Endothelial cell of umbilical vein (primary cell): ENCODE results near the gene AGGF1. TPM values are rescaled to one million over a fixed set of nuclear protein-coding genes. Genes with fewer than 3 reads are reported as not detected.

ENCODE experiments used
- BruUV-seq: library from RNA; stranded (reverse); fragments of 400-500 nt; replicated peaks from 2 replicates; lab custom pipeline; 2021; lab: Mats Ljungman, UMichigan
- CTCF ChIA-PET: fragments of 300-600, 350-600 bp; sonication (Branson Sonifier 250); formaldehyde crosslinking; loops from one replicate; lab custom pipeline; 2021; ENCODE audit warnings: antibody characterized with exemption, inconsistent platforms; lab: Charles Lee
- POLR2A ChIA-PET: fragments of 300-600, 350-600 bp; sonication (Branson Sonifier 250); formaldehyde crosslinking; loops from one replicate; lab custom pipeline; 2021; ENCODE audit warnings: antibody characterized with exemption, inconsistent platforms; lab: Charles Lee
- DNase-seq: peaks from one replicate; pipeline ENCODE4 v3.0.0-alpha.2; 2011; ENCODE audit warnings: low read depth, low spot score
- FAIRE-seq: peaks from 2 replicates; lab custom pipeline; 2011; peaks lifted over from hg19 to GRCh38; lab: Jason Lieb, UNC
- H2AFZ ChIP-seq: 2 replicates; pipeline ENCODE4 v1.6.0; 2012; ENCODE audit warnings: low read depth, low read length, control low read depth, inconsistent platforms
- H3K27ac ChIP-seq: 2 replicates; pipeline ENCODE4 v1.5.1; 2011; ENCODE audit warnings: low read depth, mild to moderate bottlenecking, control low read depth, low read length, moderate library complexity; ENCODE audit not compliant: insufficient read depth
- H3K27me3 ChIP-seq, 2 experiments: 2 replicates each; pipeline versions ENCODE4 v1.6.0 to v1.6.1; 2011; ENCODE audit warnings: low read length in 2 of 2, mixed read lengths in 1 of 2; ENCODE audit not compliant: control insufficient read depth in 2 of 2, insufficient read depth in 2 of 2
- H3K36me3 ChIP-seq, 2 experiments: 2 replicates in 1 of 2; 3 replicates in 1 of 2; pipeline ENCODE4 v1.5.1; 2011; ENCODE audit warnings: low read length in 2 of 2, mild to moderate bottlenecking in 1 of 2, moderate library complexity in 1 of 2; ENCODE audit not compliant: control insufficient read depth in 2 of 2, insufficient read depth in 2 of 2; ENCODE audit errors: extremely low read depth in 1 of 2
- H3K4me1 ChIP-seq: 3 replicates; pipeline ENCODE4 v1.5.1; 2011; ENCODE audit warnings: mild to moderate bottlenecking, low read length; ENCODE audit not compliant: control insufficient read depth, insufficient read depth; ENCODE audit errors: extremely low read depth
- H3K4me2 ChIP-seq: 2 replicates; pipeline ENCODE4 v1.6.1; 2011; ENCODE audit warnings: low read length, control low read depth, mixed read lengths; ENCODE audit not compliant: insufficient read depth
- H3K4me3 ChIP-seq, 3 experiments: fragments of 200-600 bp in 1 of 3; sonication (generic), shearing (Covaris generic) in 1 of 3; replicated peaks in 1 of 3; 2 replicates each; pipeline ENCODE4 v1.5.1; 2011 to 2016; ENCODE audit warnings: control low read depth in 3 of 3, low read length in 3 of 3, mild to moderate bottlenecking in 2 of 3, inconsistent platforms in 1 of 3, low read depth in 1 of 3, moderate library complexity in 1 of 3; ENCODE audit not compliant: insufficient read depth in 1 of 3
- H3K79me2 ChIP-seq: 2 replicates; pipeline ENCODE4 v1.6.0; 2012; ENCODE audit warnings: low read length, inconsistent platforms; ENCODE audit not compliant: control insufficient read depth, insufficient read depth
- H3K9ac ChIP-seq: replicated peaks from 2 replicates; pipeline ENCODE3; 2011; ENCODE audit warnings: low read length, control low read depth; ENCODE audit not compliant: insufficient read depth; ENCODE audit errors: extremely low read depth
- H3K9me1 ChIP-seq: replicated peaks from 3 replicates; pipeline ENCODE4 v1.6.0; 2011; ENCODE audit warnings: mild to moderate bottlenecking, low read length; ENCODE audit not compliant: control insufficient read depth, insufficient read depth; ENCODE audit errors: extremely low read depth
- H3K9me3 ChIP-seq: replicated peaks from 2 replicates; pipeline ENCODE4 v1.5.1; 2012; ENCODE audit warnings: low read length, inconsistent platforms; ENCODE audit not compliant: control insufficient read depth, insufficient read depth
- H4K20me1 ChIP-seq: replicated peaks from 2 replicates; pipeline ENCODE3; 2011; ENCODE audit warnings: mild to moderate bottlenecking, low read length; ENCODE audit not compliant: control insufficient read depth, insufficient read depth; ENCODE audit errors: extremely low read depth
- CTCF ChIP-seq, 2 donors: IDR thresholded peaks; 1 replicate in 1 of 2; 2 replicates in 1 of 2; pipeline ENCODE4 v1.5.1; 2011; ENCODE audit warnings: low read length in 2 of 2, mild to moderate bottlenecking in 2 of 2, moderate library complexity in 2 of 2, control low read depth in 1 of 2, inconsistent platforms in 1 of 2, low read depth in 1 of 2; ENCODE audit not compliant: insufficient read depth in 1 of 2; ENCODE audit errors: extremely low read depth in 1 of 2
- EZH2 ChIP-seq: IDR thresholded peaks from 2 replicates; pipeline ENCODE4 v1.6.1; 2012; ENCODE audit warnings: borderline replicate concordance, low read depth, mild to moderate bottlenecking, moderate library complexity, low read length, inconsistent platforms; ENCODE audit not compliant: severe bottlenecking
- FOS ChIP-seq: IDR thresholded peaks from 2 replicates; pipeline ENCODE4 v1.6.1; 2011; ENCODE audit warnings: mild to moderate bottlenecking, low read length, moderate library complexity, borderline replicate concordance; ENCODE audit not compliant: insufficient read depth
- GATA2 ChIP-seq: IDR thresholded peaks from 2 replicates; pipeline ENCODE4 v1.7.0; 2011; ENCODE audit warnings: low read depth, mild to moderate bottlenecking, moderate library complexity, mixed read lengths, low read length; ENCODE audit not compliant: insufficient read length, insufficient read depth
- JUN ChIP-seq: IDR thresholded peaks from 2 replicates; pipeline ENCODE4 v1.6.1; 2011; ENCODE audit warnings: borderline replicate concordance, low read depth; ENCODE audit not compliant: insufficient read length, insufficient read depth
- MAX ChIP-seq: IDR thresholded peaks from 2 replicates; pipeline ENCODE4 v1.6.1; 2011; ENCODE audit not compliant: insufficient read depth, insufficient read length
- MYC ChIP-seq: IDR thresholded peaks from one replicate; pipeline ENCODE4 v1.6.1; 2011; ENCODE audit warnings: mild to moderate bottlenecking, low read depth, low read length
- POLR2A ChIP-seq: IDR thresholded peaks from 2 replicates; pipeline ENCODE4 v1.6.1; 2012; ENCODE audit warnings: low read depth, mild to moderate bottlenecking, control low read depth, low read length
- POLR2AphosphoS5 ChIP-seq: IDR thresholded peaks from 2 replicates; pipeline ENCODE4 v1.6.1; 2012; ENCODE audit warnings: low read depth, mild to moderate bottlenecking, control low read depth, low read length, moderate library complexity; ENCODE audit not compliant: insufficient read depth
- dilution Hi-C: fragments of 300-500 bp; cut with MboI; formaldehyde crosslinking; loops from one replicate; pipeline ENCODE4 v1.15.0; 2019; ENCODE audit warnings: low sequenced_read_pairs; ENCODE audit not compliant: extremely low pct_ligation_motif_present
- intact Hi-C: fragments of 100-400 bp; cut with micrococcal nuclease; formaldehyde crosslinking; loops from one replicate; pipeline ENCODE4 v1.10.0; 2022
- polyA plus RNA-seq, 4 experiments: library from polyadenylated mRNA; depleted of rRNA in 3 of 4; stranded (reverse) in 3 of 4; unstranded in 1 of 4; fragments of >200 nt; gene quantifications; 2 replicates each; pipeline versions ENCODE4 v1.2.1 to v1.2.3, GENCODE V29; 2011 to 2012; ENCODE audit warnings: missing spikeins in 1 of 4
- total RNA-seq: library from RNA; stranded (reverse); gene quantifications from 2 replicates; pipeline ENCODE4 v1.2.3, GENCODE V29; 2021

The AGGF1 gene
- total and polyA plus RNA-seq, 2 donors (not counting 3 experiments of a cell fraction or from before 2014, with no cell fraction given): 6.7 to 19.9 TPM

GRCh38 chr5:77024490-77024889, 5.7 kb upstream of the AGGF1 start:
- H3K9ac ChIP-seq: no peak overlapping the region
- DNase-seq: no peak
- POLR2A ChIA-PET: no interaction called here

GRCh38 chr5:77028631-77029375, 1.4 kb upstream of the AGGF1 start:
- no peak overlapping the region for H3K4me2 ChIP-seq
- no peak overlapping the region for H3K27ac ChIP-seq
- no TSS peak for BruUV-seq
- no peak for FAIRE-seq
- dilution Hi-C loops: no loop called here
- no peak for DNase-seq
- H3K27me3 ChIP-seq: peaks cover 0 to 3% of the 10 kb centered on the region in 2 experiments
- no peaks in the 10 kb centered on the region for H3K36me3 ChIP-seq
- no peaks in the 10 kb centered on the region for H3K9me1 ChIP-seq
- H3K9ac ChIP-seq: no peak overlapping the region
- no peak overlapping the region for H3K4me3 ChIP-seq
- peaks cover 2% of the 10 kb centered on the region for H3K9me3 ChIP-seq
- ChIA-PET CTCF (interaction anchor here (1.8 kb wide), 1 partner anchor 463 kb away, joined by 8 read pairs; the partner anchor contains the start of gene WDR41), POLR2A (no interaction called here)
- H2AFZ ChIP-seq: no peak overlapping the region
- no peaks in the 10 kb centered on the region for H4K20me1 ChIP-seq
- peaks cover 7% of the 10 kb centered on the region for H3K79me2 ChIP-seq
- H3K4me1 ChIP-seq: peaks cover 11% of the 10 kb centered on the region
- intact Hi-C loops: no loop called here
- TF ChIP-seq MAX (no peak), FOS (no peak), JUN (no peak), MYC (no peak), POLR2A (no peak), GATA2 (no peak), POLR2AphosphoS5 (no peak), CTCF (IDR thresholded peaks at IDR 0.05; ENCODE audit: extremely low read depth in 1 of 2, insufficient read depth in 1 of 2, low read depth in 1 of 2, low read length in 2 of 2) (no peak), EZH2 (no peak)

More at GRCh38 chr5:77024490-77024889, 5.7 kb upstream of the AGGF1 start:
- Histone ChIP-seq H3K27me3 (peaks cover 5 to 11% of the 10 kb centered on the region in 2 experiments), H3K4me3 (no peak overlapping the region), H3K27ac (no peak overlapping the region), H3K4me1 (no peaks in the 10 kb centered on the region), H2AFZ (no peak overlapping the region), H3K9me3 (peaks cover under 1% of the 10 kb centered on the region), H3K79me2 (no peaks in the 10 kb centered on the region), H3K9me1 (no peaks in the 10 kb centered on the region), H3K4me2 (no peak overlapping the region), H3K36me3 (no peaks in the 10 kb centered on the region), H4K20me1 (no peaks in the 10 kb centered on the region)
- dilution Hi-C loops (no loop called here), intact Hi-C loops (no loop called here)
- BruUV-seq: no TSS peak
- no peak for FAIRE-seq
- no peak for TF ChIP-seq POLR2AphosphoS5
- CTCF ChIA-PET: interaction anchor here (1.9 kb wide), 1 partner anchor 157 kb away, joined by 4 read pairs; no protein-coding TSS in a partner anchor
